Activated CD4-positive, alpha-beta T cell treated with anti-CD3 and anti-CD28 coated beads for 24 hours (primary cell): ENCODE results near the gene ST6GALNAC5.
"Not testable (repeated sequence)": the region's sequence is repeated elsewhere in the genome, so short reads cannot be mapped to it uniquely, and the experiment has no call there.

ENCODE experiments used
- DNase-seq, 2 donors: peaks; one replicate each; pipeline ENCODE4 v3.0.0-alpha.2; 2020; ENCODE audit warnings: low read depth in 2 of 2

ST6GALNAC5 gene

DNA sequence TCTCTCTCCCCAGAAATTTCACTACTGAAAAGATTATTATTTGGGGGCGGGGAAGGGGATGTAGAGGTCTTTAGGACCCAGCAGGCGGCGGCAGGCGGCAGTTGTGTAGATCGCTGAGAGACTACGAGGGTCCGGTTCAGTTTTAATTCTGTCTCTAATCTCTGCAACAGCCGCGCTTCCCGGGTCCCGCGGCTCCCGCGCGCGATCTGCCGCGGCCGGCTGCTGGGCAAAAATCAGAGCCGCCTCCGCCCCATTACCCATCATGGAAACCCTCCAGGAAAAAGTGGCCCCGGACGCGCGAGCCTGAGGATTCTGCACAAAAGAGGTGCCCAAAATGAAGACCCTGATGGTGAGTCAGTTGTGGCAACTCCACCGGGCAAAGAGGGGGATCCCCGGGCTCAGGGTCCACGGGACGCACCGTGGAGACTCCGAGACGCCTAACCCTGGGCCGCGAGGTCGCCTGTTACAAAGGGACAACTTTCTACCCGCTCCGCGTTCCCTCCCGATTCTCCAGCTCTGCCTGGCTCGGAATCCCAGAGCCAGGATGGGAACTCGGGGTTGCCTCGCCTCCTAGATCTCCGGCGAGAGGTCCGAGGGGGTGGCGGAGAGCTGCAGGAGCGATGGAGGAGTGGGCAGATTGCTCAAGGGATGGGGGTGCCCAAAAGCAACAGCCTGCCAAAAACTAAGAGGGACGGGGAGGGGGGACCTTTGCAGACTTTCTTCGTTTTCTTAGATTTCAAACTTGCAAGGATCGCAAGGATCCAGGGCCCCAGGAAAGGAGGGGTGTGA lies at the start of gene ST6GALNAC5:
ST6GALNAC5 (plus strand) TSS at position 139 of the 789 bp plus-strand sequence.
- no peak for DNase-seq

DNA sequence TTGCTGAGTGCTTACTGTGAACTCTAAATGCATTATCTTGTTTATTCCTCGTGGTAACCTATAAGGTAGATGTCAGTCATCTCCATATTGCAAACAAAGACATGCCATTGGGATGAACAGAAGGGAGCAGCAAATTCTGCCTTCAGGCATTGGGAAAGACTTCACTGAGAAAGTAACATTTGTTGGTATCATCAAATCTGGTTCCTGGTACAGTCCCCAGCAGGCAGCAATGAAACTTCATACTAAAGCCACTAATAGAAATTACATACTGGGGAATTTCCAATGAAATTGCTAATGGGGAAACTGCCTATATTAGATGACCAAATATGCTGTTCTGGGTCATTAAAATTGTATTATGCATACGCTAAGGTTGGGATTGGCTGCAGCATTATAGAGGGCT lies 47.3 kb upstream of the ST6GALNAC5 start:
- no peak for DNase-seq

DNA sequence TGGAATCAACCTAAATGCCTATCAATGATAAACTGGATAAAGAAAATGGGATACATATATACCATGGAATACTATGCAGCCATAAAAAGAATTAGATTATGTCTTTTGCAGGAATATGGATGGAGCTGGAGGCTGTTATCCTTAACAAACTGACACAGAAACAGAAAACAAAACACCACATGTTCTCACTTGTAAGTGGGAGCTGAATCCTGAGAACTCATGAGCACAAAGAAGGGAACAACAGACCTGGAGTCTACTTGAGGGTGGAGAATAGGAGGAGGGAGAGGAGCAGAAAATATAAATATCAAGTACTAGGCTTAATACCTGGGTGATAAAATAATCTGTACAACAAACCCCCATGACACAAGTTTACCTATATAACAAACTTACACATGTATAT lies 44.3 kb upstream of the ST6GALNAC5 start:
- not testable (repeated sequence) for DNase-seq

DNA sequence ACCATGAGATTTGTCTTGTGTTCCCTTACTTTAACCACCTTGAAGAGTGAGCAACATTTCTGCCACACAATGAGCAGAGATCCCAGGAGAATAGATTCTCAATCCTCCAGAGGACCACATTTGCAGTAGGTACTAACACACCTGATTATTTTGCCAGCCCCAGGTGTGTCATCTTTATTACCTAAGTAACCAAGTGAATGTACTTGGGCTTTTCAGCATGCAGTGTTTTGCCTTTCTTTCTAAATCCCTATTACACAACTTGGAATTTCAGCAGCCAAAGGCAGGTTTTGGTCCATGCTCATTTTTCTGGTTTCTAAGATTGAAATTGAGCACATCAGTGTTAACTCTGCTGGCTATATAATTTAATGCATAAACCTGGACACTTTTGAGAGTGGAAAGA lies 43.2 kb upstream of the ST6GALNAC5 start:
- DNase-seq = no peak

DNA sequence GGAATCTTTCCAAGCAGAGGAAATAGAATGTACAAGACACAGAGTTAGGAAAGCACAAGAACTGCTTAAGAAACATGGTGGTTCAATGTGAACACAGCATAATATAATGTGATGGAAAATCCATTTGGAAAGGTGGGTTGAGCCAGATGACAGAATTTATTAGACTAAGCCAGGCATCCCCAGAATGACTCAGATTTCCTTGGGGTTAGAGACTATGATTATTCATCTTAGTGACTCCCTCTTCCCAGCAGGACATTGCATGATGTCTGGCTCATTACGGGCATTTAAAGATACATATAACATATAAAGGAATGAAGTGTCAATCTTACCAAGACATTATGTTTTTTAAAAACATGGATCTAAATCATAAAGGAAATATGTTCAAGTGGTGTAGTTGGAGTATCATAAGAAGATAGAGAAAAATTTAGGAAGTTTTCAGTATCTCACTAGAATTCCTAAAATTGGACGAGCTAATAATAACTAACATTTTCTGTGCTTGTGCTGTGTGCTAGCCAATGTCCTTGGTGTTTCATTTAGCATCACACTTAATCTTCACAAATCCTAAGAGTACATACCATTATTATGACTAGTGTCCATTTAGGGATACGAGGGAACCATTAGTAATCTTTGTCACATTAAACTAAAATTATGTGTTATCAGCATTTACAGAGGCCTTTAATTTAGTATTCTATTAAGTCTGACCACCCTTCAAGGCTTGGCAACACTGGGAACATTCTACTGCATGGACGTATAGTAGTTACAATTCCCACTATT lies 41.0 kb upstream of the ST6GALNAC5 start:
- no peak for DNase-seq

DNA sequence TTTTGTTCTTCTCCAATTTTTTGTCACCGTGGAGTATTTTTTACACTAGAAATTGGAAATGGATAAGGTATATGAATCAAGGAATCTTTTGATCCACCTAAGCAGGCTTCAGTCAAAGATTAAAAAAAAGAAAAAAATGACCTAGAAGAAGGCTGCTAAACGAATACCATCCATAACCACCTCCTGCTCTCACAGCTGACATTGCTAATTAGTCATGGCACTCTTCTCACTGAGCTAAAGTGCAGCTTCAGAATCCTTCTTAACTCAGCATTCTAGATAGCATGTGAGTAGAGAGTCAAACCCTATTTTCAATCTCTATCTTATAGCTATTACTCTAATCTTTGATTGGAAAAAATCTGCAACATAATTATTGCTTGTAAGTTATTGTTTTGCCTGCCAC lies 40.2 kb upstream of the ST6GALNAC5 start:
- DNase-seq = no peak

DNA sequence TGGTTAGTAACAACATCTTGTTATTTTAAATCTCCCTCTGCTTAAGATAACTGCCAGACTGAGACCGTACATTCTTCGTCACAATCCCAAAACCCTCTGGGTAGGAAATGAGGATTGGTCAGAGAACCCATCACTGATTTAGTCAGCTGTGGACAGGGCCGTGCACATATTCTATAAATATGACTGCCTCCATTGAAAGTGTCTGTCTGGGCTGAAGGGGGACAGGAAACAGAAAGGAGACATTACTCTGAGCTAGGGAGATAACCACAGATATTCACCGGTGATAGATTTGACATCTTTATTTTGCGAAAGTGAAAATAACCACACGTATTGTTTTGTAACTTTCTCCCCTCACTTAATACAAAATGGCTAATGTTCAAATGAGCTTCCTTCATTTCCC lies 36.9 kb upstream of the ST6GALNAC5 start:
- no peak for DNase-seq

DNA sequence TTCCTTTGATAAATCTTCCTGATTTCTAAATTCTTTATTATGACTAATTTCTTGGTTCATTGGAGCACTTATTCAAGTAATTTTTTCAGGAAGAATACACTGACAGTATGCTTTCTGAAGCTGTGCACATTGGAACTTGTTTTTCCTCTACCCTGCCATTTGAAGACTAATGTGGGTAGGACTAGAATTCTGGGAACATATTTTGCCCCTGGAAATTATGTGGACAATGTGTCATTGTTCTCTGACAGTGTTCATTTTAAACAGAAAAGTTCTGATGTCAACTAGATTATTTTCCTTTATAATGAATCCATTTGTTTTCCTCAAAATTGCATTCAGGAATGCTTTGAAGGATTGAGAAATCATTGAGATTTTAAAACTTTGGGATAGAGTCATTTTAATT lies 34.8 kb upstream of the ST6GALNAC5 start:
- no peak for DNase-seq

DNA sequence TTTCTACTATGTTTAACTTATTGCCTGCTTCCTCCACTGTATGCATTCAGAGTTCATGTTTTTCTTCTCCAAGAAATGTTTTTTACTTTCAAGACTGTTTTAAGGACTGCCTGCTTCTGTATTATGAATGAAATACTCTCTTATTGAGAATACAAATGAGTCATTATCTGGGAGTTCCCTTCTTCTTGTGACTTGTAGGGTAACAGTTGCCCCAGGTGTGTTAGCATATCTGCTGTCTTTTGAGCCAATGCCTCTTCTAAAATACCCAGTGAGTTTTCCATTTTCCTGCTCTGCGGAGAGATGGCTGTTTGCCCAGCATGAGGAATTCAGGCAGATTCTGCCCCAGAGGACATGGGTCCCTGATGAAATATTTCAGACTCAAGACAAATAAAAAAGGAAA lies 34.1 kb upstream of the ST6GALNAC5 start:
- no peak for DNase-seq

DNA sequence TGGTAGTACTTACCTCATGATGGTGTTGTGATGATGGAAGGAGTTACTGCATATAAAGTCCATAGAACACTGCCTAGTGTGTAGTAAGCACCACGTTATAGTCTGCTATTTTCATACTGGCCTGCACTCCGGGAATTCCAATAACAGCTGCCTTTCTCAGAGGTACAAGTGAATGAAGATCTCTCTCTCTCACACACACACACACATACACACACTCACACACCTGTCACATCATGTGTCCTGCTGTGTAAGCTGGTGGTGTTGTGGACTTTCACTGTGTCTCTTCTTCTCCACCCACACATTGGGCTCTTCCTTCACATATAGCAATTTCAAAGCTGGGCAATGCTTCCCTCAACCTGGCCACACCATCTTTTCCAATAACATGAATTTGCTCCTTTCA lies 33.4 kb upstream of the ST6GALNAC5 start:
- DNase-seq = no peak

DNA sequence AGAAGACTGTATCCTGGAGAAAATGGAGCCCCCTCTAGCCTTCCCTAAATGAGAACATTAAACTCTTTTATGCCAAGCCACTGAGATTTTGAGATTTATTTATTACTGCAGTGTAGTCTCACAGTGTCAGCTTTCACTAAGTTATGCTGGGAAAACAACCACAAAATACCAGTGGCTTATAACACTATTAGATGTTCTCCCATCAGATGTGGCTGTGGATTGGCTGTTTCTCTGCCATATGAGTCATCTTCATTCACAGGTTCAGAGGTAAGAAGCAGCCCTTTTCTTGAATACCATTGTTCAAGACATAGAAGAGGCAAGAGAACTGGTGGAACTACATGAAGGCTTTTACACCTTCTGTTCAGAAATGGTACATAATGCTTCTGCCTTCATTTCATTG lies 32.1 kb upstream of the ST6GALNAC5 start:
- DNase-seq = no peak

DNA sequence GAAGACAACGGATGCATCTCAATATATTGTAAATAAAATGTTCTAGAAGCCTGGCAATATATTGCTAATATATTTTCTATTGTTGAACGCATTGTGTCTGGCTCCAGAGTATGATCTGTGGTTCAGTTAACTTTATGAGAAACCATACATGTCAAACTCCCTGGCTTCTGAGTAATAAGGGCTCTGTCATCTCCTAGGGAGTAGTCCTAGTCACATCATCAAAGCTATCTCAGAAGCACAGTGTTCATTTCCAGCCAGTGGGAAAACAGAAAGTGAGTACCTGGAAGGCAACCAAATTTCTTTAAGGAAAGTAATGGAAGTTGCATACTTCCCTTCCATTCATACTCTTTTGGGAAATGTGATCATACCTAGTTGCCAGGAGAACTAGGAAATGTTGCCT lies 27.0 kb upstream of the ST6GALNAC5 start:
- DNase-seq = no peak

DNA sequence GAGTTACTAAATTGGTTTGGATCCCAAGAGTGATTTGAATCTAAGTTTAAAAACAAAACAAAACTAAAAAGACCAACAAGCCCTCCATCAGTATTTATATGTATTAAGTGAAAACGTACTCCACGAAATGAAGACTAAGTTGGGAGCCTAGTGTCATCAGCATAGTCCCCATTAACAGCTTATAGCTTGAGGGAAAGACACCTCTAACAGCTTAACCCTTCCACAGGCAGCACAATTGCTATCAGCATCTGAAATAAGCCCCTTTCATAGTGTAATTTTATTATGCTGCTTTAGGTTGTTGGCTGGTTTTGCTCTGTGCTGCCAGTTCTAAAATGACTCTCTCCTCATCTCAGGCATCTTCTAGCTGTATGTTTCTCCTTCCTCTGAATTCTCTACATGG lies 25.8 kb upstream of the ST6GALNAC5 start:
- DNase-seq = no peak

DNA sequence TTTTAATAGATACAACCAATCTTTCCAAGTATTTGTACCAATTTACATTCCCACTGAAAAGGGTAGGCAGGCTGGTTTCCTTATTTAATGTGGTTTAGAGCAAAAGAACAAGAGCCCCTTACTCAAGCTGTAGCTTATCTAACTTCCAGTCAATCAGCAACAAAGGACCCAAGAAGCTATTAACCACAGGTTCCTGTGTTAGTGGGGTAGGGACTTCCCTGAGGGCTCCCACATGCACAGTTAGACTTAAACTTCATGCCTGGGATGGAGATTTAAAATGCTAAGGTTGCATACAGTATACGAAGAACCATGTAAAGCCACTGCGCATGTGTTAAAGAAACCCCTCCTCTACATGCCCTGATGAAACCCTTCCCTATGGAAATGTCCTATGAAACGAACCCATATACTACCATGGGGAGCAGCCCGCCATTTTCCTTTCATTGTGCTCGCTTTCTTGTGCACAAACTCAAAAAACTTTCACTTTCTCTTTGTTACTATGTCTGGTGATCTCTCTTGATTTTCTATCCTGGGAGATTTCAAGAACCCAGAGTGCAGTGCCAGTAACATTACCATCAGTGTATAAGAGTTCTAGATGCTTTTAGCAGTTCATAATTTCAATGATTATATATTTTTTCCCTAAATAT lies 23.3 kb upstream of the ST6GALNAC5 start:
- DNase-seq = no peak

DNA sequence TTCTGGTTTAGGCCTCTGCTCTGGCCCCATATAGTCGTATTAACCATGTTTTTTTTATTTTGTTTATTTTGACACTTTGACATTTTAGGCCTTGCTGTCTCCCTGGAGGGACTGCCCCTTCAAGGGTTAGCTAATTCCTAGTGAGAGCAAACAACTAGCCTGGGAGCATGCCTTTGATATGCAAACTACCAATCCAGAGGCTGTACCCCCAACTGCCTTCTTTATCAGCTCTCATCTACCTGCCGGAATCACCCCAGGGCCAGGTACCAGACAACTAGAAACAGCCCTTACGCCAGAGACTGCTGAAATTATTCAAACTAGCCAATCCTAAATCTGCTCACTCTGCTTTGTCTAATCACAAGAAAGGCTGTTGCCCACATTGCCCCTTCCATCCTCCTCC lies 13.0 kb upstream of the ST6GALNAC5 start:
- no peak for DNase-seq

DNA sequence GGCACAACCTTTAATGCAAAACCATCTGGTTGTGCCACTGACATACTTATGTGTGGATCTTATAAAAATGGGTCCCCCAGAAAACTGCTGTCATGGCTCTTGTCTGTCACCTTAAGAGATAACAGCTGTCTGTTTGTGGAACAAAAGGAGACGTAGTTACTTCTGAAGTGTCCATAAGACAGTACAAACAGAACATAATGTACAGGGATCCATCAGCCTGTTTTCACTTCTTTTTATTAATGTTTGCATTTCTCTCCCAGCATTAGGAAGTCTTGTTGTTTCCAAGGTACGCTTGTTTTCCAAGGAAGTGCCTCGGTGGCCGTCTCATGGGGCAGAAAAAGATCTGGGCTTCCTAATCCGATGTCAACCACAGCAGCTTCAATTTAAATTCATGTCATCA lies 11.2 kb upstream of the ST6GALNAC5 start:
- no peak for DNase-seq

DNA sequence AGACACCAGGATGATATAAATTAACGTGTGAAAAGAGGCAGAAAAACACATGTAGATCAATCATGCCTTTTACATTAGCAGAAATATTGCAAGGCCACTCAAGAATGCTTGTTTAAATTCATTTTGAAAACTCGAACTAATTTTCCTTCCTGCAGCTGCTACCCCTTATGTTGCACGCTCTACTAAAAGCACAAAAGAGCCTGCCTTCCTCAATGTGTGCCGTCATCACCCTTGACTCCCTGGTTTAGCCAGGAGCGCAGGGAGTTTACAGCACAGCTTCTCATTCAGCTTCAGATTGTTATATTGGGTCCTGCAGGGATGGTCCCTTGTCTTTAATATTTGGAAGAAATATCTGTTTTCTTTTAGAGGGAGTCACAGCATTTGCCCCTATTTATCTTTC lies 10.1 kb upstream of the ST6GALNAC5 start:
- no peak for DNase-seq

DNA sequence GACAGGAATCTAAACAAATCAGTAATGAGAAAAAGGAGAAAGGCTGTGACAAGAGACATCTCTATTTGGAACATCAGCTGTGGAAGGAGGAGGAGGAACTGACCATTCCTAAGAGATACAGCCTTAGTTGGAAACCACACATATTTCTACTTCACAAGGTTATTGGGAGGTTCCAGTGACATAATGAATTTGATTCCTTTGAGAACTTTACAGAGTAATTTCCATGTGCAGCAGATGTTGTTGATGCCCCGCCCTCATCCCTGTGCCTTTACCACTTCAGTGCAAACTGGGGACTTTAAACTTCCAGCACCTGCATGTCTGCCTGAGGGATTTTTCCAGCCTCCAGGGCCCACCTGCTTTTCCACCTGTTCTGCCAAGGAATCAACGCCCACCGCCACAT lies 9.3 kb upstream of the ST6GALNAC5 start:
- DNase-seq = no peak

DNA sequence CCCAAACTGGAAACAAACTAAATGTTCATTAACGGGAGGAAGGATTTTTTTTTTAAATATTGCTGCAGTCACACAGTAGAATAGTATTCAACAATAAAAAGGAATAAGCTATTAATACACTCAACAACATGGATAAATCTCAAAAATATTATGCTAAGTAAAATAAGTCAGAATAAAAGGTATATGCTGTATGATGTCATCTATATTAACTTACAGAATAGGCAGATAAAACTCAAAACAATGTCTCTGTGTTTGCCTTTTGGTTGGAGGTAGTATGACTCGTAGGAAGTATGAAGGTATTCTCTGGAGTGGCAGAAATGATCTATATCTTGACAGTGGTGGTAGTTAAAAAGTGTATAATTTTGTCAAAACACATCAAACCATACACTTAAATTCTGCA lies 6.1 kb upstream of the ST6GALNAC5 start:
- DNase-seq = no peak

DNA sequence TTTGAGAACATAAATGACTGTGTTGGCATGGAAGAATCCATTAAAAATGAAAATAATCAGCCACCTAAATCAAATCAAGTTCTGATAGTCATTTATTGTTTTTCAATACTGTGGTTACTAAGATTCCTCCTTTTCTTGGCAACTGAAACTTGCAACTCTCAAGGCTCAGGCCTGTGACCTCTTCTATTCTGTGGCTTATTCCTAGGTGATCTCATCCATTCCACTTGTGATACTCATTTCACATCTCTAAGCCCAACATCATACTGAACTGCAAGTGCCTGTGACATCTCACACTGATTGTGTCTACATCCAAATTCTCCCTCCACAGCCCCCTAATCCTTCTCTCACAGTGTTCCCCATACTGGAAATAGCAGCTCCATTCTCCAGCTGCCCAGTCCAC lies 4.8 kb upstream of the ST6GALNAC5 start:
- DNase-seq = no peak

DNA sequence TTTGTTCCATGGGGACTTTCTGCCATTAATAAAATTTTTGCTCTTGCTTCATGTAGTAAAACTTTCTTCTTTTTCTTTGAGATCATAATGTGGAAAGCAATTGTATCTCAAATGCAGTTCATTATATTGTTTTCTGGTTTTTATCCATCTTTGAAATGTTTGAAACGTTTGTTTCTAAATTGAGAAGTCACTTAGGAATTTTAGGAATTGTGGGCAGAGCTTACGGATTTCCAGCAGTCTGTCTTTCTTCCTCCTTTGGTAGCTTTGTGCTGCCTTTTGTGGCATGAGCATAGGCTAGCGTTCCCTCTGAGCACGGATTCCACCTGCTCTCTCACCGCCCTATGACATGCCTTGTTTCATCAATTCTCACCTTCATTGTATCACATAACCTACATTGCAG lies 2.9 kb upstream of the ST6GALNAC5 start:
- no peak for DNase-seq

DNA sequence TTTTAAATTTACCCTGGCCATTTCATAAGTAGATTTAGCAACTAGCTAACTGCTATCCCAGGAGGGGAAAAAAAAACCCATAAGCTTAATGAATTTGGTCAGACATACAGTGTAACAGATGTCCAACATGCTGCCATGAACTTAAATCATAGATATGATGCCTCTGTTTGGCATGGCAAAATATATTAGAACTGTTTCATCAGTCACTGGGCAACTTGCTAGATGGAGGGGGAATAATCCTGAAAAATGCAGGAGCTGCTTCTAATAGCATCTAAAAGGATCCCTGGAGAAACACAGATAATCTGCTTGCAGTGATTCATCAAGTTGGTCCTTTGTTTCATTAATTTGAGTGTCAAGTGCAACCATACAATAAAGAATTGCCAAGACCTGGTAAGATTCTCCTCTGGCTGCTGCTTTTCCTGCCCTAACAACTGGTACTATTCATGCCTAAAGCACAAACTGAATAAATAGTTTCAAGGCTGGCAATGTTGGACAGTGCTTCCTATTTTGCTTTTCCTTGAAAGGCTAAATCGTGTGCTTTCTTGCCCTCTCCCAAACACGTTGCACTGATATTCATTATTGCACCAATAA lies 1.5 kb upstream of the ST6GALNAC5 start:
- no peak for DNase-seq

DNA sequence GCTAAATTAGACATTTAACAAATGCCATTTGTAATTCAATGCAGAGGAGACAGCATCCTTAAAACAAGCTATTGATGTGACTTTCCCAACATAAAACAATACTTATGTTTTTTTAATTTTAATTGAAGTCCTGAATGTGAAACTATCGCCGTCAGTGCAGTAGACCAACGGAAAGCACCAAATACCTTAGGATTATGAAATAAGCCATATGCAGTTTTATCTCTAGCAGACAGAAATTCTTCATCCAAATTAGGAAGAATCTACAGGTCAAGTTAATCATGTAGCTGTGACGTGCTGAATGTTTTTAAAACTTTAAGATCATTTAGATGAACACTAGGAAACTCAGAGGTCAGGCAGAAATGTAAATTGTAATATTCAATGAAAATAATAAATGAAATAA lies 714 bp upstream of the ST6GALNAC5 start:
- DNase-seq = no peak
